ENCODE results near the gene SLC19A1. TPM values are rescaled to one million over a fixed set of nuclear protein-coding genes. Genes with fewer than 3 reads are reported as not detected.

Gene SLC19A1
- total RNA-seq, 1 experiment from 2014 or later, result 25.4 TPM

DNA sequence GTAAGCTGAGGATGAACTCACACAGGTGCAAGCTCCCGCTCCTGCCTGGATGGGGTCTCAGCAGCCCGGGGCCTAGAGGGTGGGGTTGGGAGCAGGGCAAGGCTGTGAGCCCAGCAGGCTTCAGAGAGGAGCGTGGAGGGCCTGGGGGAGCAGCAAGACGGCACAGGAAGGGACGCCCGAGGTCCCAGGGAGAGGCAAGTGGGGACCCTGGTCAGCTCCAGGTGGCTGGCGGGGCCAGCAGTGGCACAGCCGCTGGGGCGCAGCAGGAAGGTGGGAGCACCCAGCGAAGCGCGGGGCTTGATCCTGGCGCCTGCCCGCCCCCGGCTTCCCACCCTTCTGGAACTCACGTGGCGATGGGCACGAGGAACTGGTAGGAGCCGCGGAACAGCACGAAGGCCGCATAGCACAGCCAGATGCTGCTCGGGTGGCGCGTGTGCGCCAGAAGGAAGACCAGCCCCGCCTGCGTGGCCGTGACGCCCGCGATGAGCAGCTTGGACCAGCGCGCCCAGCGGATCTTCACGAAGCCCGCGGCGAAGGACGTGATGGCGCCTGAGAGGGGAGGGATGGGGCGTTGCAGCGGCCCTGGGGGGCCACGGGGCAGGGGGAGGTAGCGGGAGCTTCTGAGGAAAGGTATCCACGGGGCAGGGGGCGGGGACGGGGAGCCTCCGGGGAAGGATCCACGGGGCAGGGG is 11.7 kb downstream of the SLC19A1 start:
- H3K27ac Mint-ChIP-seq (ENCODE audit: low read depth, unreplicated experiment), result no peak overlapping the region
- no peaks in the 10 kb centered on the region for H3K9me3 Mint-ChIP-seq (ENCODE audit: unreplicated experiment)
- H3K4me1 Mint-ChIP-seq (ENCODE audit: insufficient read depth, unreplicated experiment), result no peaks in the 10 kb centered on the region
- H3K27me3 Mint-ChIP-seq (ENCODE audit: insufficient read depth, unreplicated experiment), result no peaks in the 10 kb centered on the region
- ChIA-PET CTCF (no interaction called here), POLR2A (no interaction called here)
- no peak for DNase-seq (ENCODE audit: unreplicated experiment)
- H3K4me3 Mint-ChIP-seq (ENCODE audit: unreplicated experiment), result no peak overlapping the region
- BruUV-seq (replicated peaks), result no TSS peak
- peaks cover 20% of the 10 kb centered on the region for H3K36me3 Mint-ChIP-seq (ENCODE audit: insufficient read depth, unreplicated experiment)
- TF ChIP-seq, protein P1, sequence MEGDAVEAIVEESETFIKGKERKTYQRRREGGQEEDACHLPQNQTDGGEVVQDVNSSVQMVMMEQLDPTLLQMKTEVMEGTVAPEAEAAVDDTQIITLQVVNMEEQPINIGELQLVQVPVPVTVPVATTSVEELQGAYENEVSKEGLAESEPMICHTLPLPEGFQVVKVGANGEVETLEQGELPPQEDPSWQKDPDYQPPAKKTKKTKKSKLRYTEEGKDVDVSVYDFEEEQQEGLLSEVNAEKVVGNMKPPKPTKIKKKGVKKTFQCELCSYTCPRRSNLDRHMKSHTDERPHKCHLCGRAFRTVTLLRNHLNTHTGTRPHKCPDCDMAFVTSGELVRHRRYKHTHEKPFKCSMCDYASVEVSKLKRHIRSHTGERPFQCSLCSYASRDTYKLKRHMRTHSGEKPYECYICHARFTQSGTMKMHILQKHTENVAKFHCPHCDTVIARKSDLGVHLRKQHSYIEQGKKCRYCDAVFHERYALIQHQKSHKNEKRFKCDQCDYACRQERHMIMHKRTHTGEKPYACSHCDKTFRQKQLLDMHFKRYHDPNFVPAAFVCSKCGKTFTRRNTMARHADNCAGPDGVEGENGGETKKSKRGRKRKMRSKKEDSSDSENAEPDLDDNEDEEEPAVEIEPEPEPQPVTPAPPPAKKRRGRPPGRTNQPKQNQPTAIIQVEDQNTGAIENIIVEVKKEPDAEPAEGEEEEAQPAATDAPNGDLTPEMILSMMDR (IDR thresholded peaks at IDR 0.05; ENCODE audit: unreplicated experiment), result no peak
- intact Hi-C loops (cut with micrococcal nuclease), result no loop called here

GRCh38 chr21:45529785-45530422 is 12.3 kb downstream of the SLC19A1 start:
- H3K27ac Mint-ChIP-seq (ENCODE audit: low read depth, unreplicated experiment), result no peak overlapping the region
- CTCF ChIA-PET, result interaction anchor here (0.5 kb wide), 1 partner anchor 67 kb away, joined by 3 read pairs; no protein-coding TSS in a partner anchor
- H3K9me3 Mint-ChIP-seq (ENCODE audit: unreplicated experiment), result no peaks in the 10 kb centered on the region
- TF ChIP-seq, protein P1 (IDR thresholded peaks at IDR 0.05; ENCODE audit: unreplicated experiment), result no peak
- POLR2A ChIA-PET, result no interaction called here
- no peak for DNase-seq (ENCODE audit: unreplicated experiment)
- no peaks in the 10 kb centered on the region for H3K4me1 Mint-ChIP-seq (ENCODE audit: insufficient read depth, unreplicated experiment)
- intact Hi-C loops (cut with micrococcal nuclease), result no loop called here
- peaks cover 22% of the 10 kb centered on the region for H3K36me3 Mint-ChIP-seq (ENCODE audit: insufficient read depth, unreplicated experiment)
- H3K4me3 Mint-ChIP-seq (ENCODE audit: unreplicated experiment), result no peak overlapping the region
- H3K27me3 Mint-ChIP-seq (ENCODE audit: insufficient read depth, unreplicated experiment), result no peaks in the 10 kb centered on the region
- BruUV-seq (replicated peaks), result no TSS peak

- Mint-ChIP-seq H3K36me3 (ENCODE audit: insufficient read depth, unreplicated experiment) (peaks cover 22% of the 10 kb centered on the region), H3K27me3 (ENCODE audit: insufficient read depth, unreplicated experiment) (no peaks in the 10 kb centered on the region), H3K9me3 (ENCODE audit: unreplicated experiment) (no peaks in the 10 kb centered on the region), H3K4me1 (ENCODE audit: insufficient read depth, unreplicated experiment) (no peaks in the 10 kb centered on the region), H3K4me3 (ENCODE audit: unreplicated experiment) (no peak overlapping the region), H3K27ac (ENCODE audit: low read depth, unreplicated experiment) (no peak overlapping the region)
- TF ChIP-seq, protein P1 (IDR thresholded peaks at IDR 0.05; ENCODE audit: unreplicated experiment), result no peak
- ChIA-PET POLR2A (no interaction called here), CTCF (interaction anchor here (0.5 kb wide), 1 partner anchor 66 kb away, joined by 3 read pairs; no protein-coding TSS in a partner anchor)
- DNase-seq (ENCODE audit: unreplicated experiment), result no peak
- BruUV-seq (replicated peaks), result no TSS peak
- intact Hi-C loops (cut with micrococcal nuclease), result no loop called here
Measured at GRCh38 chr21:45528981-45529784, 13.1 kb downstream of the SLC19A1 start.
